ENCODE results near the gene PTPRM. TPM values are rescaled to one million over a fixed set of nuclear protein-coding genes. Genes with fewer than 3 reads are reported as not detected.

Gene PTPRM
- total RNA-seq, 1 donor from 2014 or later: 42.1 TPM

GRCh38 chr18:7608174-7608550 is 41.0 kb downstream of the PTPRM start:
- FAIRE-seq (no peak), DNase-seq (ENCODE audit: low read depth) (no peak)
- TF ChIP-seq CTCF (IDR thresholded peaks at IDR 0.05; ENCODE audit: insufficient read depth, low read length, severe bottlenecking): no peak
- H3K36me3 ChIP-seq (ENCODE audit: control insufficient read depth, insufficient read depth, low read length): no peaks in the 10 kb centered on the region
- no peak overlapping the region for H3K4me3 ChIP-seq (ENCODE audit: low read depth, low read length)
- no peaks in the 10 kb centered on the region for H3K27me3 ChIP-seq (ENCODE audit: control insufficient read depth, insufficient read depth, low read length)

- DNase-seq (ENCODE audit: low read depth) (no peak), FAIRE-seq (no peak)
- H3K27me3 ChIP-seq (ENCODE audit: control insufficient read depth, insufficient read depth, low read length): no peaks in the 10 kb centered on the region
- H3K36me3 ChIP-seq (ENCODE audit: control insufficient read depth, insufficient read depth, low read length): no peaks in the 10 kb centered on the region
- H3K4me3 ChIP-seq (ENCODE audit: low read depth, low read length): no peak overlapping the region
- no peak for TF ChIP-seq CTCF (IDR thresholded peaks at IDR 0.05; ENCODE audit: insufficient read depth, low read length, severe bottlenecking)
Measured at GRCh38 chr18:7608781-7609201, 41.7 kb downstream of the PTPRM start.

GRCh38 chr18:7609617-7610016 is 42.5 kb downstream of the PTPRM start:
- no peak for TF ChIP-seq CTCF (IDR thresholded peaks at IDR 0.05; ENCODE audit: insufficient read depth, low read length, severe bottlenecking)
- Histone ChIP-seq H3K27me3 (ENCODE audit: control insufficient read depth, insufficient read depth, low read length) (no peaks in the 10 kb centered on the region), H3K36me3 (ENCODE audit: control insufficient read depth, insufficient read depth, low read length) (no peaks in the 10 kb centered on the region), H3K4me3 (ENCODE audit: low read depth, low read length) (no peak overlapping the region)
- DNase-seq (ENCODE audit: low read depth) (no peak), FAIRE-seq (no peak)

GRCh38 chr18:7614042-7614441 is 46.9 kb downstream of the PTPRM start:
- TF ChIP-seq CTCF (IDR thresholded peaks at IDR 0.05; ENCODE audit: insufficient read depth, low read length, severe bottlenecking): no peak
- Histone ChIP-seq H3K36me3 (ENCODE audit: control insufficient read depth, insufficient read depth, low read length) (no peaks in the 10 kb centered on the region), H3K27me3 (ENCODE audit: control insufficient read depth, insufficient read depth, low read length) (no peaks in the 10 kb centered on the region), H3K4me3 (ENCODE audit: low read depth, low read length) (no peak overlapping the region)
- no peak for DNase-seq (ENCODE audit: low read depth)
- FAIRE-seq: no peak

GRCh38 chr18:7615840-7616239 is 48.7 kb downstream of the PTPRM start:
- no peaks in the 10 kb centered on the region for H3K36me3 ChIP-seq (ENCODE audit: control insufficient read depth, insufficient read depth, low read length)
- no peaks in the 10 kb centered on the region for H3K27me3 ChIP-seq (ENCODE audit: control insufficient read depth, insufficient read depth, low read length)
- no peak overlapping the region for H3K4me3 ChIP-seq (ENCODE audit: low read depth, low read length)
- peak; percentile 47 for FAIRE-seq
- DNase-seq (ENCODE audit: low read depth): no peak
- TF ChIP-seq CTCF (IDR thresholded peaks at IDR 0.05; ENCODE audit: insufficient read depth, low read length, severe bottlenecking): no peak

GRCh38 chr18:7616661-7617060 is 49.5 kb downstream of the PTPRM start:
- no peak for DNase-seq (ENCODE audit: low read depth)
- H3K27me3 ChIP-seq (ENCODE audit: control insufficient read depth, insufficient read depth, low read length): no peaks in the 10 kb centered on the region
- no peak for TF ChIP-seq CTCF (IDR thresholded peaks at IDR 0.05; ENCODE audit: insufficient read depth, low read length, severe bottlenecking)
- no peak overlapping the region for H3K4me3 ChIP-seq (ENCODE audit: low read depth, low read length)
- H3K36me3 ChIP-seq (ENCODE audit: control insufficient read depth, insufficient read depth, low read length): no peaks in the 10 kb centered on the region
- no peak for FAIRE-seq

All from bronchial epithelial cell (primary cell).